GM18505 (cell line): Measurements from ENCODE around the gene ZNF541.

Experiments used
- ATAC-seq: cut with Tn5 transposase; IDR thresholded peaks from one replicate; pipeline ENCODE4 v1.9.1; 2021; ENCODE audit not compliant: unreplicated experiment
- POLR2A ChIP-seq: IDR thresholded peaks from 4 replicates; pipeline ENCODE4 v1.6.1; 2011; ENCODE audit warnings: borderline replicate concordance; ENCODE audit not compliant: insufficient read depth, insufficient read length; ENCODE audit errors: extremely low read depth

ZNF541 gene

GRCh38 chr19:47542030-47542475, 30.9 kb downstream of the ZNF541 start:
- TF ChIP-seq POLR2A, result no peak
- ATAC-seq, result no peak

DNA sequence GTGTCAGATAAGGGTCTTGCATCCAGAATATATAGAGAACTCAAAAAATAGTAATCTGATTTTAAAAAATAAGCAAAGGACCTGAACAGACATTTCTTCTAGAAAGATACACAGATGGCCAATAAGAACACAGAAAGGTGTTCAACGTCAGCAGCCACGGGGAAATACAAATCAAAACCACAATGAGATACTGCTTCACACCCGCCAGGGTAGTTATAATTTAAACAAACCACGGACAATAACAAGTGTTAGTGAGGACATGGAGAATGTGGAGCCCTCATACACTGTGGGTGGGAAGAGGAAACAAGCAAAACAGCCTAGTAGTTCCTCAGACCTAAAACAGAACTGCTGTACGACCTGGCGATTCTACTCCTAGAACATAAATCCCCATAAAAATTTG, 31.4 kb downstream of the ZNF541 start:
- TF ChIP-seq POLR2A, result no peak
- ATAC-seq, result no peak

DNA sequence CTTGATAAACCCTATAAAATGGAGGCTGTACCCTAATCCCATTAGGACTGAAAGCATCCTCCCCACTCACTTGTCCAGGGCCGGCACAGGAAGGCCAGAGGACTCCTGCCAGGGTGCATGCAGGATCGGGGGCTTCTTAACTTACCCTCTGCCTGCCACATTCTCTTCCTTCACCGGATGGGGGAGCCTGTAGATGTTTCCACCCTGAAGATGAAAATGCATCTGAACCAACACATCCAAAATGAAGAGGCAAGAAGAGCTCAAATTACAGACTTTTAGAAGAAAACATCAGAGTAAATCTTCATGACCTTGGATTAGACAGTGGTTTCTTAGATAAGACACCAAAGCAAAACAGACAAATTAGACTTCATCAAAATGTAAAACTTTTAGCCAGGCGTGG, 32.2 kb downstream of the ZNF541 start:
- TF ChIP-seq POLR2A, result no peak
- ATAC-seq, result no peak

- no peak for TF ChIP-seq POLR2A
- ATAC-seq, result no peak
These were observed 33.1 kb downstream of the ZNF541 start for GRCh38 chr19:47539747-47540311.

- no peak for TF ChIP-seq POLR2A
- ATAC-seq, result no peak
These were observed 34.1 kb downstream of the ZNF541 start for GRCh38 chr19:47538812-47539211.

GRCh38 chr19:47537493-47537892, 35.5 kb downstream of the ZNF541 start:
- no peak for TF ChIP-seq POLR2A
- ATAC-seq, result no peak

DNA sequence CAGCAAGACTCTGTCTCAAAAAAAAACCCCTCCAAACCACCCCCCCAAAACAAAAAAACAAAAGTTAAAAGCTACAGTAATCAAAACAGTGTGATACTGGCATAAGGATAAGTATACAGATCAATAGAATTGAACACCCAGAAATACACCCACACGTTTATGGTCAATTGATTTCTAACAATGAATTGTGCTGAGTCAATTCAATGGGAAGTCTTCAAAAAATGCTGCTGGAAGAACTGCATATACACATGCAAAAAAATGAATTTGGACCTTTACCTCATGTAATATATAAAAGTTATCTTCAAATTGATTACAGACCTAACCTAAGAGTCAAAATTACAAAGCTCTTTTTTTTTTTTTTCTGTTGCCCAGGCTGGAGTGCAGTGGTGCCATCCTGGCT, 38.3 kb downstream of the ZNF541 start:
- no peak for ATAC-seq
- TF ChIP-seq POLR2A, result no peak

GRCh38 chr19:47531640-47532387, 41.1 kb downstream of the ZNF541 start:
- TF ChIP-seq POLR2A, result no peak
- no peak for ATAC-seq

GRCh38 chr19:47529018-47529742, 43.8 kb downstream of the ZNF541 start:
- ATAC-seq, result no peak
- TF ChIP-seq POLR2A, result no peak

DNA sequence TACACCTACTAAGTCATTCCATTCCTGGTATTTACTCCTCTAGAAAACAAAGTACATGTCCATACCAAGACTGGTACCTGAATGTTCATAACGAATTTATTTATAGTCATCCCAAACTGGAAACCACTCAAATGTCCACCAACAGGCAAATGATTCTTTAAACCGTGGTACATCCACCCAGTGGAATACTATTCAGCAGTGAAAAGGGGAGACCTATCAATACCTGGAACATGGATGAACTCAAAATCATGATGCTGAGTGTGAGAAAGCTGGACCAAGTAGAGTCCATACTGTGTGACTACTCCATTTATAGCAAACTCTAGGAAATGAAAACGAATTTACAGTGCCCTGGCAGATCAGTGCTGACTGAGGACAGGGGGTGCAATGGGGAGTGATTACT, 46.1 kb downstream of the ZNF541 start:
- no peak for TF ChIP-seq POLR2A
- no peak for ATAC-seq

- ATAC-seq, result no peak
- no peak for TF ChIP-seq POLR2A
These were observed 49.5 kb downstream of the ZNF541 start for GRCh38 chr19:47523473-47523872.
